Neural progenitor cell (in vitro differentiated cells): ENCODE data around the gene CERS3.

Experiments used
- CTCF ChIP-seq: fragments of 200-600 bp; sonication (generic); IDR thresholded peaks from 2 replicates; pipeline ENCODE4 v1.5.1; 2017; ENCODE audit warnings: antibody characterized with exemption, mild to moderate bottlenecking
- EZH2 ChIP-seq: fragments of 200-600 bp; sonication (generic); IDR thresholded peaks from 2 replicates; pipeline ENCODE4 v1.6.1; 2017; ENCODE audit warnings: antibody characterized with exemption, mild to moderate bottlenecking, moderate library complexity
- EZH2phosphoT487 ChIP-seq: fragments of 200-600 bp; sonication (generic); IDR thresholded peaks from 2 replicates; pipeline ENCODE4 v1.6.1; 2017; ENCODE audit warnings: antibody characterized with exemption

- TF ChIP-seq CTCF (no peak), EZH2phosphoT487 (no peak), EZH2 (no peak)
Measured at GRCh38 chr15:100430411-100430810, 98.3 kb downstream of the CERS3 start.
